ENCODE results near the gene TMEM202. TPM values are rescaled to one million over a fixed set of nuclear protein-coding genes. Genes with fewer than 3 reads are reported as not detected.
"Not testable (repeated sequence)": the region's sequence is repeated elsewhere in the genome, so short reads cannot be mapped to it uniquely, and the experiment has no call there.

Gene TMEM202
- total RNA-seq, 4 donors from 2014 or later = not detected

DNA sequence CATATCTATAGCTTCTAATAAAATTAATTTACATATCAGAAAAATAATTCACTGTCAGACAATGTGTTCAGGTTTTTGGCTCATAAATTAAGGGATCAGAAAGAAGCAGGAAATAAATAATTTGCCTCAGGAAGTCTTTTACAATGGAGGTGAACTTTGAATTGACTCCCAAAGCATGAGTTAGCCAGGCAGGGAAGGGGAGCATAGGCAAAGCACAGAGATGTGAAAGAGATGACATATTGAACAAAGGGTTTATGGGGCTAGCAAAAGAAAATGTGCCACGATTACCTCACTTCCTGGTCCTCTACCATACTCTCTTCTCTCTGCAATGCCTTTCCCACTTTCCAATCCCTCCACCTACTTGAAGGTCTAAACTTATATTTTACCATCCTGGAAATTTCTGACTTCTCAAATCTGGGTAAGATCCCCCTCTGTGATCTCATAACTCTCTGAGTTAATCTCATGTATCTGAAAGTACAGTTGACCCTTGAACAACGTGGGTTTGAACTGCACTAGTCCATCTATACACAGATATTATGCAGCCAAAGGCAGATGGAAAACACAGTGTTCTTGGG lies 18.2 kb upstream of the TMEM202 start:
- peaks cover 0 to 14% (median 7%) of the 10 kb centered on the region in 4 donors for H3K4me1 ChIP-seq
- H3K4me3 ChIP-seq = no peak overlapping the region
- WGBS, 2 donors = 45 to 57% methylated on average over 2 of the region's 2 CpGs
- TF ChIP-seq POLR2A (IDR thresholded peaks at IDR 0.05) (no peak), EP300 (IDR thresholded peaks at IDR 0.05) (no peak)
- TF ChIP-seq, protein P1, sequence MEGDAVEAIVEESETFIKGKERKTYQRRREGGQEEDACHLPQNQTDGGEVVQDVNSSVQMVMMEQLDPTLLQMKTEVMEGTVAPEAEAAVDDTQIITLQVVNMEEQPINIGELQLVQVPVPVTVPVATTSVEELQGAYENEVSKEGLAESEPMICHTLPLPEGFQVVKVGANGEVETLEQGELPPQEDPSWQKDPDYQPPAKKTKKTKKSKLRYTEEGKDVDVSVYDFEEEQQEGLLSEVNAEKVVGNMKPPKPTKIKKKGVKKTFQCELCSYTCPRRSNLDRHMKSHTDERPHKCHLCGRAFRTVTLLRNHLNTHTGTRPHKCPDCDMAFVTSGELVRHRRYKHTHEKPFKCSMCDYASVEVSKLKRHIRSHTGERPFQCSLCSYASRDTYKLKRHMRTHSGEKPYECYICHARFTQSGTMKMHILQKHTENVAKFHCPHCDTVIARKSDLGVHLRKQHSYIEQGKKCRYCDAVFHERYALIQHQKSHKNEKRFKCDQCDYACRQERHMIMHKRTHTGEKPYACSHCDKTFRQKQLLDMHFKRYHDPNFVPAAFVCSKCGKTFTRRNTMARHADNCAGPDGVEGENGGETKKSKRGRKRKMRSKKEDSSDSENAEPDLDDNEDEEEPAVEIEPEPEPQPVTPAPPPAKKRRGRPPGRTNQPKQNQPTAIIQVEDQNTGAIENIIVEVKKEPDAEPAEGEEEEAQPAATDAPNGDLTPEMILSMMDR (IDR thresholded peaks at IDR 0.05) = no peak
- no peak for DNase-seq (ENCODE audit: low spot score in 2 of 2)
- H3K36me3 ChIP-seq = no peaks in the 10 kb centered on the region
- no peaks in the 10 kb centered on the region for H3K9me3 ChIP-seq
- H3K27me3 ChIP-seq = no peaks in the 10 kb centered on the region
- no peak overlapping the region for H3K27ac ChIP-seq

DNA sequence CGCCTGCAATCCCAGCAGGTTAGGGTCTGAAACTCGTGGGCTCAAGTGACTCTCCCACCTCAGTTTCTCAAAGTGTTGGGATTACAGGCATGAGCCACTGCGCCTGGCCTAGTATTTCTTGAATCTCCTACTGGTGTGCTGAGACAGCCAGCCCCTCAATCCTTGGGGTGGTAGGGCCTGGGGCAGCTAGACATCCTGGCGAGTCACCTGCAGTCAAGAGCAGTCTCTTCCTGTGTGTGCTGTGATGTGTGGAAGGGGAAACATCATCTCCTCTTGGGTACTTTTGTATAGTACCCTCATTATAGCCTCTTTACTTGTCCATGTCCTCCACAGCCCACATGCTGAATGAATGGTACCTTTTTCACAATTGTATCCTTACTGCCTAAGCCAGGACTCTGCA lies 17.4 kb upstream of the TMEM202 start:
- H3K4me3 ChIP-seq = no peak overlapping the region
- TF ChIP-seq EP300 (IDR thresholded peaks at IDR 0.05) (no peak), POLR2A (IDR thresholded peaks at IDR 0.05) (no peak)
- TF ChIP-seq, protein P1 (IDR thresholded peaks at IDR 0.05) = no peak
- H3K27me3 ChIP-seq = no peaks in the 10 kb centered on the region
- WGBS, 2 donors = 69 to 76% methylated on average over 4 of the region's 4 CpGs
- no peaks in the 10 kb centered on the region for H3K36me3 ChIP-seq
- no peak for DNase-seq (ENCODE audit: low spot score in 2 of 2)
- H3K4me1 ChIP-seq = peaks cover 0 to 9% (median 3%) of the 10 kb centered on the region in 4 donors
- no peaks in the 10 kb centered on the region for H3K9me3 ChIP-seq
- H3K27ac ChIP-seq = no peak overlapping the region

DNA sequence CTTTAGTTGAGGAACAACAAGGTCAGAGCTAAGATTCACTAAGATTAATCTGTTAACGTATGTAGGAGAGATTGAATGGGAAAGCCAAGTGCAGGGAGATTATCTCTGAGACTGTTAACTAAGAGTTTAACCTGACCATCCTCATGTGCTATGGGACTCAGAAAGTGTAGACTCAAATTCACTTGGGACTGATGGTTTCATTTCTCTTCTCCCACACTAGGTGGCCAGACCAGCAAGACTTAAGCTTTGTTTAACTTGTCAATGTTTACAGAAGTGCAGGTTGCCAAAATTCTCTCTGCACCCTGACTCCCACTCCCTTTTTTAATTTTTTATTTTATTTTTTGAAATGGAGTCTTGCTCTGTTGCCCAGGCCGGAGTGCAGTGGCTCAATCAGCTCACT lies 16.0 kb upstream of the TMEM202 start:
- 61 to 73% methylated on average over 2 of the region's 2 CpGs for WGBS, 2 donors
- Histone ChIP-seq H3K27me3 (no peaks in the 10 kb centered on the region), H3K9me3 (no peaks in the 10 kb centered on the region), H3K4me1 (peaks cover 0 to under 1% (median 0%) of the 10 kb centered on the region in 4 donors), H3K36me3 (no peaks in the 10 kb centered on the region), H3K4me3 (no peak overlapping the region), H3K27ac (no peak overlapping the region)
- TF ChIP-seq POLR2A (IDR thresholded peaks at IDR 0.05) (no peak), EP300 (IDR thresholded peaks at IDR 0.05) (no peak)
- TF ChIP-seq, protein P1 (IDR thresholded peaks at IDR 0.05) = no peak
- no peak for DNase-seq (ENCODE audit: low spot score in 2 of 2)

DNA sequence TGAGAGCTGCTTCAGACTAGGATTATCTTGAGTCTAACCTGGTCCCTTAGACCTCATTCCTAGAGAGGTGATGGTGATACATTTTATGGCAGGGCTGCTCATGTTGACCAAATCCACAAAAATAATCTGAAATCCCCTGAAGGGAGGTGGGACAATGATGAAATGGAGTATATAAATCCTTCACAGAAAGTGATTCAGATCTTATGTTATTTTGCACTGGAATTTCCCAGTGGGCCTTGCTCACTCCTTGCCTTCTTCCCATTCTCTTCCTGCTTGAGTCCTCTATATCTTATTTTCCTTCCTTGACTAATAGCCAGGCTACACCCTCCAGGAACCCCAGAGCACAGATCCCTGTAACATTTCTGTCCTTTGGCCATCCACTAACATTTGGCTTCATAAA lies 10.4 kb upstream of the TMEM202 start:
- Histone ChIP-seq H3K4me1 (no peaks in the 10 kb centered on the region), H3K27me3 (no peaks in the 10 kb centered on the region), H3K9me3 (no peaks in the 10 kb centered on the region), H3K36me3 (no peaks in the 10 kb centered on the region), H3K27ac (no peak overlapping the region), H3K4me3 (no peak overlapping the region)
- TF ChIP-seq, protein P1 (IDR thresholded peaks at IDR 0.05) = no peak
- no peak for TF ChIP-seq POLR2A (IDR thresholded peaks at IDR 0.05)
- no peak for TF ChIP-seq EP300 (IDR thresholded peaks at IDR 0.05)
- no peak for DNase-seq (ENCODE audit: low spot score in 2 of 2)

DNA sequence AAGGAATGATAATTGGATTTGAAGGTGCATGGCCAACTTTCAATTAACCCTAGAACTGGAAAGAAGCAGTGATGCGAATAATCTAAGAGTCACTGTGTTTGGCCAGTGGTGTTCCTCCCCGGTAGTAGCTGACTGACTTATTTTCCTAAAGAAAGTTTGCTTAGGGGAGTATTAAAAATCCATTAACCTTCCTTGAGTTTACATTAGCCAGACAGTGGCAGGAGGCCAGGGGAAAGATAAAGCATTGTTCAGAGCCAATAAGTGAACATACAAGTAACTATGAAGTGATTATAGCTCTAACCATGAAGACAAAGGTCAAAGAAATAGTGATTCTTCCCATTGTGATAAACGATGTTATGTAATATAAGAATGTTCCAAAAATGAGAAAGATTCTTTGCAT lies 8.9 kb upstream of the TMEM202 start:
- H3K4me3 ChIP-seq = no peak overlapping the region
- no peak for DNase-seq (ENCODE audit: low spot score in 2 of 2)
- H3K9me3 ChIP-seq = no peaks in the 10 kb centered on the region
- H3K27me3 ChIP-seq = no peaks in the 10 kb centered on the region
- 55 to 61% methylated on average over 3 of the region's 3 CpGs for WGBS, 2 donors
- no peaks in the 10 kb centered on the region for H3K4me1 ChIP-seq
- TF ChIP-seq POLR2A (IDR thresholded peaks at IDR 0.05) = no peak
- TF ChIP-seq, protein P1 (IDR thresholded peaks at IDR 0.05) = no peak
- TF ChIP-seq EP300 (IDR thresholded peaks at IDR 0.05) = no peak
- no peak overlapping the region for H3K27ac ChIP-seq
- H3K36me3 ChIP-seq = no peaks in the 10 kb centered on the region

DNA sequence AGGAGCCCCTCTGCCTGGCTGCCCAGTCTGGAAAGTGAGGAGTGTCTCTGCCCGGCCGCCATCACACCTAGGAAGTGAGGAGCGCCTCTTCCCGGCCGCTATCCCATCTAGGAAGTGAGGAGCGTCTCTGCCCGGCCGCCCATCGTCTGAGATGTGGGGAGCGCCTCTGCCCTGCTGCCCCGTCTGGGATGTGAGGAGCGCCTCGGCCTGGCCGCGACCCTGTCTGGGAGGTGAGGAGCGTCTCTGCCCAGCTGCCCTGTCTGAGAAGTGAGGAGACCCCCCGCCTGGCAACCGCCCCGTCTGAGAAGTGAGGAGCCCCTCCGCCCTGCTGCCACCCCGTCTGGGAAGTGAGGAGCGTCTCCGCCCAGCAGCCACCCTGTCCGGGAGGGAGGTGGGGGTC lies 1.8 kb upstream of the TMEM202 start:
- H3K4me3 ChIP-seq; H3K4me1 ChIP-seq; DNase-seq (ENCODE audit: low spot score in 2 of 2); H3K9me3 ChIP-seq; H3K27ac ChIP-seq; H3K27me3 ChIP-seq; H3K36me3 ChIP-seq: not testable (repeated sequence)
- WGBS, 2 donors = no CpG with 5 or more reads among the region's 24 CpGs
